SIG-M5 (cell line): ENCODE results near the gene MOSMO.
"Not testable (repeated sequence)": the region's sequence is repeated elsewhere in the genome, so short reads cannot be mapped to it uniquely, and the experiment has no call there.

ENCODE experiments used
- DNase-seq: peaks from one replicate; lab custom pipeline; 2025; lab: John Stamatoyannopoulos, UW

Gene MOSMO

DNA sequence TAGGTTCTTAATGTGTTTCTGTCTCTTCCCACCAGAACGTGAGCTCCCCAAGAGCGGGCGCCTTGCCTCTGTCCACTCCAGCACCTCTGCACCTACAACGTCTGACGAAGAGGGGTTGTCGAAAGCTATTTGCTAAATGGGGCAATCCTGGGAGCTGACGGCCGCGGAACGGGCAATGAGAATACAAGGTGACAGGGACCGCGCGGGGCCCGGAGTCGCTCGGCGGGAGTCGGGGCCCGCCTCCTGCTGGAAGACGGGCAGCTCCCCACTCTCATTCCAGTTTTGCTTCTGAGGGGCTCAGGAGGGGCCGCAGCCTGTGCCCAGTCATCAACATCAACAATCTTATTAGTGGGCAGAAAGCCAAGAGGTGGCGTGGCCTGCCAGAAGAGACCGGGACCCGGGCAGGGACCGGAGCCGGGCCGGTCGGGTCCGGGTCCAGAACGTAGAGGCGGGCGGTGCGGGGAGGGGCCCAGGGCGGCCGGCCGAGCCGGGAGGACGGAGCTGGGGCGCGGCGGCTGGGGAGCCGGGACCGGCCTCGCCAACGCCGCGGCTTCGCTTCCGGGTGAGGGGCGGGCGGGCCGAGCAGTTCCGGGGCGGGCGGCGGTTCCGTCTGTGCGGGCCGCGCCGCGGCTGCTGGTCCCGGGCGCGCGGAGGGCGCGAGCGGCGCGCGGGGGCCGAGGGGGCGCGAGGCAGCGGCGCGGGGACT, at the start of gene MOSMO:
Gene MOSMO (plus strand): TSS at position 603 of the 706 bp plus-strand sequence. CDS start 191 bp downstream, outside the sequence.
- DNase-seq = no peak

DNA sequence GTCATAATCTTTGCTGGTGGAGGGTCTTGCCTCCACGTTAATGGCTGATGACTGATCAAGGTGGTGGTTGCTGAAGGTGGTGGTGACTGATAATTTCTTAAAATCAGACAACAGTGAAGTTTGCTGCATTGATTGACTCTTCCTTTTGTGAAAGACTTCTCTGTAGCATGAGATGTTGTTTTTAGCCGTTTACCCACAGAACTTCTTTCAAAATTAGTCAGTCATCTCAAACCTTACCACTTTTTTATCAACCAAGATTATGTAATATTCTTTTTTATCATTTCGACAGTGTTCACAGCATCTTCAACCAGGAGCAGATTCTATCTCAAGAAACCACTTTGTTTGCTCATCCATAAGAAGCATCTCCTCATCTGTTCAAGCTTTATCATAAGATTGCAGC, 48.9 kb upstream of the MOSMO start:
- no peak for DNase-seq

DNA sequence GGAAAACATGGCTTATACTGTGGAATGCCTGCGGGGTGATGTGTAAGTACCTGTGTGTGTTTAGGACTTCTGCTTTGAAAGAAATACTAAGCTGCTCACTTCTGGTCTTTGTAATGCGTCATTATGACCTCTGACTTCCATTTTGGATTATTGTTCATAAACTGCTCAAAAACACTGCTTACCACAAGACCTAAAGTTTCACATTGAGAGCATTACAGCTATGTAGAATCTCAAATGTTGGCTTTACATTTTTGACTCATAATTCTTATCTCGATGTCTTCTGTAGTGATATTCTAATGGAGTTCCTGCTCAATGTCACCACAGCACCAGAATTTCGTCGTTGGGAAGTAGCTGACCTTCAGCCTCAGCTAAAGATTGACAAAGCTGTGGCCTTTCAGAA, 45.4 kb upstream of the MOSMO start:
- DNase-seq = no peak

DNA sequence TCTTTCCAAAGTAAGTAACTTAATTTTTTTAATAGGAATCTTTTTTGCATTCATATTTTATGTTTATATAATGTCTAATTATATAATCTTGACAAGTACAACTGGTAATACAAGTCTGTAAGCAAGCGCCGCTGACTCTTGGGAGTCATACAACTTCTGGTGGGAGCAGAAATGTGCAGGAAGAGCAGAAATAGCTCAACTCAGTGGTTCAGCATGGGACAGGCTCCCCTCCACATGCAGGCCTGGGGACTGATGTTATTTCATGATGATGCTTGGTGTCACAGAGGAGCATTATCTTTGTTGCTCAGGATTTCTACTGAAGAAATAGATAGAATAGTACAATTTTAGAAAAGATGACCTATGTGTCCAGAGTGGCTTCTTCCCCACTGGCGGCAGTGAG, 44.0 kb upstream of the MOSMO start:
- no peak for DNase-seq

DNA sequence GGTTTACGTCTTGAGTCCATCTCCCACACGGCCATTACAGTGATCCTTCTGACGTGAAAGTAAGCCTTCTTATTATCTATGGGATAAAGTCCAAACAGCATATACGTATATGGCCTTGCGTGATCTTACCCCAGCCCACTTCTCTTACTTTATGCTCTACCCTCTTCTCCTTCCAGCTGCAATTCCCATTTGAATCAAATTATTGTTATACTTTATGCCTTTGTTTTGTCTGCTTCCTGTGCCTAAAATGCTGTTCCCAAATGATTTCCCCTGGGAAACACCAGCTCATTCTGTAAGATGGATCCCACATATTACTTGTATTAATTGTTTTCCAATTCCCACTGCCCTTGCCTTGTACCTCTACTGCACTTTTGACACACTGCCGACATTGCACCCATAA, 43.6 kb upstream of the MOSMO start:
- DNase-seq = no peak

DNA sequence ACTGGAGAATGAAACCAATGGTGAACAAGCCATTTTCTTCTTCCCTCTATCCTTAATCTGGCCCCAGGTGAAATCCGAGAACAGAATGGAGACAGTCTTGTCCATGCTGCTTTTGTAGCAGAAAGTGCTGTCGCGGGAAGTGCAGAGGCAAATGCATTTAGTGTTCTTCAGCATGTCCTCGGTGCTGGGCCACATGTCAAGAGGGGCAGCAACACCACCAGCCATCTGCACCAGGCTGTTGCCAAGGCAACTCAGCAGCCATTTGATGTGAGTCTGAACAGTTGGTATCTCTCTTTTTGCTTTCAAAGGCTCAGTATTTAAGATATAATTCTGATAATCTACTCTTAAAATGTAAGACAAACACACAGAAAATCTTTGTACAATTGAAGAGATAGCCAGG, 36.1 kb upstream of the MOSMO start:
- DNase-seq = no peak

DNA sequence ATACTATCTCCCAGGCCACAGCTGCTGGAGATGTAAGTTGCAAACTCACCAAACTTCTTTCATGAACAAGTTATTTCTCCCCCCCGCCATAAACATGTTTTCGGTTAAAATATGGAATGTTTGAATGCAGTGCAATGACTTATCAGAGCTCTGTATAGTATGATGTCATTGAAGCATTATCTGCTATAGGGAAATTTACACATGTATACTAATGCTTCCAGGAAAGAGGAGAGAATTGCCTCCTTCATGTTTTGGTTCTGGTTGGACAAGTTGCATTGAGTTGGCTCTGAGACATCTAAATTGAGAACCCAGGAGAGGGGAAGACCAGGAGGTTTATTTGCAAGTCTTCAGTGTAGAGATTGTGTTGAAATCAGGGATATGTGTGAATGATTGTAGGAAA, 34.0 kb upstream of the MOSMO start:
- no peak for DNase-seq

DNA sequence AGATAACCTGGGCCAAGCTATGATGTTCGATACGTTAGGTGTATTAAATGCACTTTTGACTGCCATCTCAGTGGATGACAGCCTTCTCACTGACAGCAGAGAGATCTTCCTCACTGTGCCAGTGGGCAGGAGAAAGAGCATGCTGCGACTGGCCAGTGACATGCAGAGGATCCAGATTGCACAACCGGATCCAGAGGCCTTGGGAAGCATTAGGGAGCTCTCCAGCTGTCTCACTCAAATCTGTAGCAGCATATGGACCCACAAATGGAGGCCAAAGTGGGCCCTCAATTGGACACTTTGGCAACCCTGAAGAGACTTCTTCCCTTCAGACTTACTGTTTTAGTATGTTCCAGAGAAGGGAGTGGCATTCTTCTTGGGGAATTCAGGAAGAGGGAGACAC, 27.9 kb upstream of the MOSMO start:
- DNase-seq = no peak

DNA sequence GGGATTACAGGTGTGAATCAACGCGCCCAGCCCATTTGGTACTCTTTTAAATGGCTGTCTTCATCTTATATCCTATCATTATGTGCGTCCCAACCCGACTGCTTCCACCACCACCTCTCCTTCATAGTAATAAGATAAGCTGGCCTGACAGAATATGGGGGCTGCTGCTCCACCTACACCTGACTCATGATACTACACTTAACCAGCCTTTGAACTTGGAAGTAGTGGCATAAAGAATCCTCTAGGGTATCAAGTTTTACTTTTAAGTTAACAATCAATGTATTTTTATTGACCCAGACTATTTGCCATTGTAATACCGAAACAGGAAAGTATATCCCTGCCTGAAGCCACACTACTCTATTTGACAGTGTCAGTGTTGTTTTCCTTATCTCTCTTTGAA, 25.8 kb upstream of the MOSMO start:
- DNase-seq = no peak

DNA sequence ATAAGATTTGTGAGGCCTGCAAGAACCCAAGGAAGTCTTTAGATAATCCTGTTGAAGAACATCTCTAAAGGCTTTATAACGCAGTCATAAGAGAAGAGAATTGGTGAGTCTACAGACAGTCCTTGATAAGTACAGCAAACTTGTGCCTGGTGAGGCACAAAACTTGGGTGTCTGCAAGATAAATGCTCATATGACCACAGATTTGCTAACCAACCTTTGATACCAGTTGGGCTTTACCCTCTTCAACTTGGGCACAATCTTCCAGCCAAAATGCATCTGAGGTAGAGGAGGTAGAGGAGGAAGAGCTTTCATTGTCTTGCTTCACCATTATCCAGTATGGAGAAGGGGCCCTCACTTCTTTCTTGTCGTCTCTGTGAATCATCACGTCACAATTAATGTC, 23.8 kb upstream of the MOSMO start:
- DNase-seq = no peak

DNA sequence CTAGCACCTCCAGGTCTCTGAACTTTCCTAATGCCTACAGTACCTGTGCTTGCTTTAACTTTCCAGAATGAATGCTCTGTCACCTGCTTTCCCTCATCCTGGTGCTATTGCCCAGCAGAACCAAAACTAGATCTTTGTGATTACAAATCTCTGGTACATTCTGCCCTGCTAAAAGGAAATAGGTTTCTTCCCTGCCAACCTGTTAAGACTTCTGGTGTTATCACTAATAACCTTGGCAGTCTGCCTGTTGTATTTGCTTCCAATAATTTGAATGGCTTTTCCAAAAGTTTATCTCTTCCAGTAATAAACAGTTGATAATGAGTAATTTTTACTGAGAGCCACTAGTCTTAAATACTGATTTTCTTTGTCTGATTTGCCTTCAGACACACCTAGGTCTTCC, 22.4 kb upstream of the MOSMO start:
- no peak for DNase-seq

DNA sequence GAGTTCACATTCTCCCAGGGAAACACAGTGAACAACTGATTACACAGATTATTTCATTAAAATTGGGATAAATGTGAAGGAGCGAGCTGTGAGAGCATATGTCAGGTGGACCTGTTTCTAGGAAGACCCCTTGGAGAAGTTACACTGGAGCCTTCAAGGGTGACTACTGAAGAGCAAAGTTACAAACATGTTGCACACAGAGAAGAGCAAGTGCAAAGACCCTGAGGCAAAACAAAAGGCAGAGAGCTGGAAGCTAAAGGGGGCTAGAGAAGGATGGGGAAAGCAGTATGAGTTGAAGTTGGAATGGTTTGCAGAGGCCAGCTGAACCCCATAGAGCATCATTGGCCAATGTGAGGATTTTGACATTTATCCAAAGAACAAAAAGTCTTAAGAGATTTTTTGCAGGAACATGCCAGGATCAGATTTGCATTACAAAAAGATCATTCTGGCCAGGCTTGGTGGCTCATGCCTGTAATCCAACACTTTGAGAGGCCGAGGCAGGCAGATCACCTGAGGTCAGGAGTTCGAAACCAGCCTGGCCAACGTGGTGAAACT, 21.1 kb upstream of the MOSMO start:
- DNase-seq = no peak

DNA sequence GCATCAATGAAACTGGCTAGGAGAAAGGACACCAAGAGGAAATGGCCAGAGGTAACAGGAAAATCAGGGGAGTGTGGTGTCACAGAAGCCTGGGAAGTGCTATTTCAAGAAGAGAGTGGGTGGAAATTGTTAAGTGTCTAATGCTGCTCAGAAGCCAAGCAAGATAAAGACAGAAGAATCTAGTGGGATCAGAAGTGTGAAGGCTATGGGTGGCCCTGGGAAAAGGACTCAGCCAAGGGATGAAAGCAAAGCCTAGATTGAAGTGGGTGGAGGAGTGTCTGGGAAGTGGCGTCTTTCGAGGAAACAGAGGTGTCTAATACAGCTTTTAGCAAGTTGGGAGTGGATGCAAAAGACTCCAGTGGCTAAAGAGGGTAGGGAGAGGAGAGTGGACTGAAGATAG, 20.4 kb upstream of the MOSMO start:
- DNase-seq = no peak

DNA sequence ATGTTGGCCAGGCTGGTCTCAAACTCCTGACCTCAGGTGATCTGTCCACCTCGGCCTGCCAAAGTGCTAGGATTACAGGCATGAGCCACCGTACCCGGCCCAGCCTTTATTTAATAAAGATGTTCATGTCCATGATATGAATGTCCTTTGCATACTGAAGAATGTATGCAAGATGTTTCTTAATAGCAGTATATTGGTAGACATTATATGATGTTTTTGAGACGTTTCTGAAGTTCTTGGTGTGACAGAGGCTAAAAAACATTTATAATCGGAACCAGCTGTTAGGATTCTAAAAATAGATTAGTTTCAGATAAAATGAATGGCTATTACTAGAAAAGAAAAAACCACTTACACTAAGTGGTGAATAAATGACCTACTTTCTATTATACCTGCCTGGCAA, 18.8 kb upstream of the MOSMO start:
- DNase-seq = no peak

DNA sequence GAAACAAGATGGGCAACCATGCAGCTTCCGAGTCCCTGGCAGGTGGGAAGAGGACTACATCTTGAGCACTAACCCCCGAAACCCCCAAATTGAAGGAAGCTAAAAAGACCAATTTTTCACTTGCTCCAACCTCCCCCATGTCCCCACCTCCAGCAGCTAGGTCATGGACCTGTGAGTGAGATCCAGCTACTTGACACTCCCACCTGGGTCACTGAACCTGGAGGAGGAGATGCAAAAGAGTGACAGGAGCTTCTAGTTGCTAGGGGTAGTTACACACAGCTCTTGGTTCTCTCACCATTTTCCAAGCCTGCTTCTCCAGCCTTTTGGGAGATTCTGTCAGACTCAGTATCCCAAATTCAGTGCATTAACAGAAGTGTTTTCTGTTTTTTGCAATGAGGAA, 18.2 kb upstream of the MOSMO start:
- DNase-seq = no peak

DNA sequence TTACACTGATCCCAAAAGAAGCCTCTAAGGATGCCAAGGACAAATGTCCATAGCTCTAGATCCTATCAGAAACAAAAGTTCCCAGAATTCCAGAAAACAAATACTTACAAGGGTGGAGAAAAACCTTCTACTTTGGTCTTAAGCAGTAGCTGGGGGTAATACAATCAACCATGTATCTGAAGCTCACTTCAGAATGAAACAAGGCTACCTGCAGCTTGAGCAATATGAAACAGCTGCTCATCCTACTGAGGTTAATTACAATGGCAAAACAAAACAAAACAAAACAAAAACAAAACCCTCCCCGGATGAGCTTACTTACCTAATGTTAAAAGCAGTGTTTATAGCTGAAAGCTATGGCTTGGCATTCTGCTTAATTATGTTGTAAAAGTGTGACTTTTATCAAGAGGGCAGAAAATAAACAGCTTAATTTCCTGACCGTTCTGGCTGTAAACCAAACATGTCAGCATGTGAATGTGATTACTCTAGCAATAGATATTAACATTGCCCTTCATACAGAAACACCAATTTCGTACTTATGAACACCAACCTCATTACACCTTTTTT, 17.4 kb upstream of the MOSMO start:
- DNase-seq = no peak

DNA sequence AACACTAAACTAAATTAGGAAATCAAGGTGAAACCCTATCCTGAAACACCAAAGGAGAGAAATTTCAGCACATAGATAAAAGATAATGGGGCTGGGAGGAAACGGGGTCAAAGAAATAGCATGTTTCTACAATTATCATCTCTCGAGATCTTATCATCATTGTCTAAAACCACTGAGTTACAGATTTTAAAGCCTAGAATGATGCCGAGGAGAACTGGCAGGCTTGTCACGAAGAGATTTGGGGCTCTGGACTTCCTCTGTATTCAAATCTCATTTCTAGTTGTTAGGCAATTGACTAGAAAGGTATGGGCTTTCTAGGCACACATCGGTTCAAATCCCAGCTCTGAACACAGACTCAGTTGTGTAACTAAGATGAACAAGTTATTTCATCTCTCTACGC, 16.3 kb upstream of the MOSMO start:
- DNase-seq = no peak

DNA sequence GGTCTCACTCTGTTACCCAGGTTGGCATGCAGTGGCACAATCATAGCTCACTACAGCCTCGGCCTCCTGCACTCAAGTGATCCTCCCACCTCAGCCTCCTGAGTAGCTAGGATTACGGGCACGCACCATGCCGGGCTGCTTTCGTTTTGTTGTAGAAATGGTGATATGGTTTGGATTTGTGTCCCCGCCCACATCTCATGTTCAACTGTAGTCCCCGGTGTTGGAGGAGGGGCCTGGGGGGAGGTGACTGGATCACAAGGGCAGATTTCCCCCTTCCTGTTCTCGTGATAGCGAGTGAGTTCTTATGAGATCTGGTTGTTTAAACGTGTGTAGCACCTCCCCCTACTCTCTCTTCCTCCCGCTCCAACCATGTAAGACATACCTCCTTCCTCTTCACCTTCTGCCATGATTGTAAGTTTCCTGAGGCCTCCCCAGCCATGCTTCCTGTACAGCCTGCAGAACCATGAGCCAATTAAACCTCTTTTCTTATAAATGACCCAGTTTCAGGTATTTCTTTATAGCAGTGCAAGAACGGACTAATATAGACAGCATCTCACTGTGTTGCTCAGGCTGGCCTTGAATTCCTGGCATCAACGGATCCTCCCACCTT, 12.9 kb upstream of the MOSMO start:
- DNase-seq = no peak

DNA sequence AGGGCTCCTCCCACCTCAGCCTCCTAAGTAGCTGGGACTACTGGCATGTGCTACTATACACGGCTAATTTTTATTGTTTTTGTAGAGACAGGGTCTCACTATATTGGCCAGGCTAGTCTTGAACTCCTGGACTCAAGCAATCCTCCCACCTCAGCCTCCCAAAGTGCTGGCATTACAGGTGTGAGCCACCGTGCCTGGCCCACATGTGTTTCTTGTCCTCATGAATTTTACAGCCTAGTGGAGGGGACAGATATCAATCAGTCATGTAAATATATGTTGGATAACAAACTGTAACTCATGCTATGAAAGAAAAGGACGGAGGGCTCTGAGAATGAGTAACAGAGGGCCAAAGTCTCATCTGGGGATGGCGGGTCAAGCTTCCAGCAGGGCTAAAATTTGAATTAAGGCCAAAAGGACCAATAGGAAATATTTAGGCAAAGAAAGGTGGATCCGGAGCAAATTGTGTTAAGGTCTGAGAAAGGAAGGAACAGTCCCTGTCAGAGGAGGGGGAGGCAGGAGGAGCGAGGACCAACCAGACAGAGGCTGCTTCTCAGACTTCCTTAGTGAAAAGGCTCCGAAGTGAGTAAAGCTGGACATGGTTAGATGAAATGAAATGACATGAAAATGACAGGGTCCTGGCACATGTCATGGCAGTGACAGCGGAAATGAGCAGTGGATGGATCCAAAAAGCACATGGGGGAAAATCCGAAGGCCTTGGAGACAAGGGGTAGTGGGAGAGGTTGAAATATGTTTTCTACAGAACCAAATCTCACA, 10.8 kb upstream of the MOSMO start:
- DNase-seq = no peak

DNA sequence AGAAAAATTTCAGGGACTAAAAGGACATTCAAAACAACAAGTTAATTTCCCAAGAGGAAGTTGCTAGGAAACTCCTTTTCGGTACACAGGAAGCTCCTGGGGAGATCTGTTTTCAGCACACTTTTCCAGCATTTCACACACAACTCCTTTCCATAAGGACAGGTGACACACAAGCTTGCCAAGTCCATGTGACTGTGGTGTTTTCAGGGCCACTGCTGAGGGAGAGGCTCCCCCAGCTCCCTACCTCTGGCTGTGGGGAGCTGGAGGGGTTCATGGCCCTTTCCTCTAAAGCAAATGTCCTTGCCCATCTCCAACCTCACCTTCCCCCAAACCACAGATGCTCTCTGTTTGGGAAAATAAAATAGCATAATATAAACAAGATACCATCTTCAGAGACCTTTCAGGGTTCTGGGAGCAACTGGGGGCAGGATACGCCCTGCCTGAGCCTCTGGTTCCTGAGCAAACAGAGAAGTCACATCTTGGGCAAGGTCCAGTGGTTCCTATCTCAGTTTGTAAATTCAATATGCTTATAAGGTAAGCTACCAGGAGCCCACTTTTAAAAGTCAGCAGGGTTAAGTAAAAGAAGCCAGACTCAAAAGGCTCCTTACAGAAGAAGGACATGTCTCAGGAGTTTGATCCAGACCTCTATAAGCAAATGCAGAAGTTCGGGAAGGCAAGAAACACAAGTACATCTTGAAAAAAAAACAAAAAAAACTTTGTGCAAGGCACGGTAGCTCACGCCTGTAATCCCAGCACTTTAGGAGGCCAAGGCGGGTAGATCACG, 10.0 kb upstream of the MOSMO start:
- no peak for DNase-seq

DNA sequence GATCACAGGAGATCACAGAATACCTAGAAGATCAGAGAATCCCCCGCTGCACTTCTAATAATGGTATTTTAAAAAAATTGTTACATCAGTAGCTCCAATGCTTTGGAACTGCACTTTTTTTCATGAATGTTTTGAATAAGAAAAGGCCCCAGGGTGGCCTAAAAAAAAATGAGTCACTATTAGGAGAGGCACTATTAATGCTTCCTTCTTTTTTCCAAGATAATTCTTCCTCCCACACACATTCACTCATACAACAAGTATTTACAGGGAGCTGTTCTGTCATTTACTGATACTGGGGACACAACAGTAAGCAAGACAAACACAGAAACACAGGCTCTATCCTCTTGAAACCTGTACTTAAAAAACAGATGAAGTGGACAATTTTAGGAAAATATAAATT, 6.3 kb upstream of the MOSMO start:
- DNase-seq = no peak

DNA sequence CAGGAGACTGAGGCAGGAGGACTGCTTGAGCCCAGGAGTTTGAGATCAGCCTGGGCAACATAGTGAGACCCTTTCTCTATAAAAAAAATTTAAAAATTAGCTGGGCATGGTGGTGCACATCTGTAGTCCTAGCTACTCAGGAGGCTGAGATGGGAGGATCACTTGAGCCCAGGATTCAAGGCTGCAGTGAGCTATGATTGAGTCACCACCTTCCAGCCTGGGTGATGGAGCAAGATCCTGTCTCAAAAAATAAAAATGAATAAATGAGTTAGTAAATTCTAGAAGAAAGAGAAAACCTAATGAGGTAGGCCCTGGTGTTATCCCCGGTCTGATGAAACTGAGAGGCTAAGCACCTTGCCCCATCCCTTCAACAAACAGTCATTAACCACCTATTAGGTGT, 5.9 kb upstream of the MOSMO start:
- not testable (repeated sequence) for DNase-seq
